HG03025 (cell line): Measurements from ENCODE around the gene GPR89A.
"Not testable (repeated sequence)": the region's sequence is repeated elsewhere in the genome, so short reads cannot be mapped to it uniquely, and the experiment has no call there.

Experiments used
- ATAC-seq: cut with Tn5 transposase; IDR thresholded peaks from one replicate; pipeline ENCODE4 v1.9.1; 2021; ENCODE audit warnings: mild to moderate bottlenecking, moderate library complexity; ENCODE audit not compliant: unreplicated experiment, low FRiP score

GPR89A gene

DNA sequence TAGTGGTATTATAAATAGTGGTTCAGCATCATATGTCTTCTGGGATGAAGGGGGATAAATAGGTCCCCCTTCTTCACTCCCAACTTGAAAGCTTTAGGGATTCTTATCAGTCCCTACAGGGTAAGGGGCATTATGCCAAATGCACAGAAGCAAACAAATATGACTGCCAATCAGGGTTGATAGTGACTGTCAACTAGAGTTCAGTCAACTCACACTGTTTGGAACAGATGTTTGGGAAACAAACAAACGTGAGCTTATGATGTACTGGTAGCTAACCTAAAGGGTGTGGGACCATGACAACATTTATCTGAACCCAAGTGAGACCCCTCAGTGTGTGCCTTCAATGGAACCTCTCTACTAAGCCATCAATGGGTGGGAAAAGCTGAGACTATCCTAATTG is 65.4 kb downstream of the GPR89A start:
- ATAC-seq, result not testable (repeated sequence)

- ATAC-seq, result not testable (repeated sequence)
Measured at GRCh38 chr1:145684858-145685257, 77.1 kb downstream of the GPR89A start.

GRCh38 chr1:145686078-145686477 is 78.3 kb downstream of the GPR89A start:
- ATAC-seq, result not testable (repeated sequence)

GRCh38 chr1:145688328-145688727 is 80.5 kb downstream of the GPR89A start:
- no peak for ATAC-seq

GRCh38 chr1:145688924-145689323 is 81.1 kb downstream of the GPR89A start:
- ATAC-seq, result no peak

GRCh38 chr1:145689922-145690321 is 82.1 kb downstream of the GPR89A start:
- no peak for ATAC-seq

- ATAC-seq, result no peak
Measured at GRCh38 chr1:145690587-145691558, 83.1 kb downstream of the GPR89A start.

GRCh38 chr1:145692785-145693443 is 85.1 kb downstream of the GPR89A start:
- no peak for ATAC-seq

DNA sequence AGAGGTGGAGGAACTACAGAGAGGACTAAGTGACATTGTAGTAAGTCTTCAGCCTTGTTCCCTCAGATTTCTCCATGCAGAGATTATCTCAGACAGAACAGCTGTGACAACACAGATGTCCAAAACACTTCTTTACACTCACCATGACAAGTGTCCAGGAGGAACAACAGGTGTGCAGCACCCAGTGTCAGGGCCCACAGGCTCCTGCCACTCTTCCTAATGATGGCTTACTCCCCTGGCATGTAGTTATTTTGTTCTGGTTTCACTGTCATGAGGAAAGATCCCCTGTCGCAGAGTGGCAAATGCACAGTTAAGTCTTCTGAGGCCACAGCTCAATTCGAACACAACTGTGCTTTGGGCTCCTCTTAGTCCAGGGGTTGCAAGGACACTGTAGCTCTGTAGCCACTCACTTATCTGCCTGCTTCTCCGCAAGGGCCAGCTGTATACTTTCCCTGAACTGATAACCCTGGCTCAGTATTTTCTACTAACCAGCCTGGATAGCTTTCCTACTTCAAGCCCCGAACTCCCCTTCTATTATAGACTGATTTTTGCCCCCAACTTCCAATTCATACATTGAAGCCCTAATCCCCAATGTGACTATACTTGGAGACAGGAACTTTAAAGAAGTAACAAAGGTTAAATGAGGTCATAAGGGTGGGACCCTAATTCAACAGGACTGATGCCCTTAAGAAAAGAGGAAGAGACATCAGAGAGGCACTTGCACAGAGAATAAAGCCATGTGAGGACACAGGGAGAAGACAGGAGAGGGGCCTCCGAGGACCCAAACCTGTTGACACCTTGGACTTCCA is 88.2 kb downstream of the GPR89A start:
- ATAC-seq, result no peak

GRCh38 chr1:145696630-145696960 is 88.8 kb downstream of the GPR89A start:
- ATAC-seq, result no peak

- ATAC-seq, result no peak
Measured at GRCh38 chr1:145701306-145701862, 93.6 kb downstream of the GPR89A start.

DNA sequence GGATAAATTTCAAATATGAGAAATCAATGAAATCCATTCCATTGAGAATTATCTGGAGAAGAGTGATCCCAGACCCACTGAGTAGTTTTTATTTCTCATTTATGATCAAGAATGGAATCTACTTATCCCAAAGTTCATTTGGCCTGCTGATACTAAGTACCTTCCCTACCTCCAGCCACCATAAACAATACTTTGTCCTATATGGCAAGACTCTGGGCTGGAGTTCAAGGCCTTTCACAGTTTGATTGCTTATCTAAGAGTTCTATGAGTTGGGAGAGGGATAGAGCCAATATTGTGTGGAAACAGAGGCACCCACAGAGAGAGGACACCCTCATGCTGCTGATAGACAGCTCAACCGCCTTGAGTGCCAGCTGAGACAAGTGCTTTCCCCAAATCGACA is 94.3 kb downstream of the GPR89A start:
- ATAC-seq, result no peak

DNA sequence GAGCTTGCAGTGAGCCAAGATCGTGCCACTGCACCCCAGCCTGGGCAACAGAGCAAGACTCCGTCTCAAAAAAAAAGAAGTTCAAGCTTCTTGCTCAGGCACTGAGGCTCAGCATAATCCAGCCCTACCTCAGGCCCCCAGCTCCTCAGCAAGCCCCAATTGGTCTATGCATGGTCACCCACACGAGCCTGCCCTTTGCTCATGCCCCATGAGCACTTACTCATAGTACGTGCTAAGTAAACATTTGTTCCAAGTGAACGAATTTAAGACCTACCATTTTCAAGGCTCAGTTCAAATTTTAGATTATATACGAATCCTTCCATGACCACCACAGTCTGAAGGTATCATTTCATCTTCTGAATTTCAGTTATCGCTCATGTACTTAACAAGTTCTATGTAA is 95.0 kb downstream of the GPR89A start:
- ATAC-seq, result no peak

DNA sequence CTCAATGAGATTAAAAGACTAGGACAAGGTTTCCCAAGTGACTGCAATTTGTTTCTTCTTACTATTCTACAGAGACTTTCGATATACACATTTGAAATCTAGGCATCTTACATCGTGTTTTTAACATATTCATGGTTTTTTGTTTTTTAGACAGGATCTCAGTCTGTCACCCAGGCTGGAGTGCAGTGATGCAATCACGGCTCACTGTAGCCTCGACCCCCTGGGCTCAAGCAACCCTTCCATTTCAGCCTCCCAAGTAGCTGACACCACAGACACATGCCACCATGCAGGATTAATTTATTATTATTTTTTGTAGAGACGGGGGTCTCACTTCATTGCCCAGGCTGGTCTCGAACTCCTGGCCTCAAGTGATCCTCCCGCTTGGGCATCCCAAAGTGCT is 97.8 kb downstream of the GPR89A start:
- no peak for ATAC-seq

GRCh38 chr1:145706086-145706664 is 98.4 kb downstream of the GPR89A start:
- no peak for ATAC-seq

DNA sequence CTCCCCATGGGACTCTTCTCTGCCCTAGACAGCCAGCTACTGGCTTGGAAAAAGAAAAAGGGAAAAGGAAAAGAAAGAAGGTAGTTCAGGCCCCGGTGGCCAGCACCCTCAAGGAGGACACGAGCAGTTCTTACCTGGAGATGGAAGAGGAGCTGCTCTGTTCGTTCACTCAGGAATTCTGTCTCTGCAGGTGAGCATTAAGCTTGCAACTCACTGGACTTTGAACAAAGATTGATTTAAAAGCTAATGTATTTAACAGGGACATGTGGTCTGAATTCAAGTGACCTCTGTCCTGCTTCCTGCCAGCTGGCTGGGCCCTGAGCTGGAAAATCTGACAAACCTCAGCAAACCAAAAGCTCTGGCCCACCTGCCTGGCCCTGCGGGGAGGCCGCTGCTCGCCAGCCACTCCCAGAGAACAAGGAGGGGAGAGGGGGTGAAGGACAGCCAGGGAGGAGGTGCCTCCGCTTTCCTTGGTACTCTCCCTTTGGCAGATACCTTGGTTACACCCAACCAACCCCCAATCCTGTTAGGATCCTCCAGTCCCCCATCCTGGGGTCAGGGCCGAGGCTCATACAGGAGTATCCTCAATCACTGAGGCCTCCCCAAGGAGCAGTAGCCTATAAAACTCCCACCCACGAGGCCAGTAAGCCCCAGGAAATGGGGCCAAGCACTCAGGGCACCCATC is 99.5 kb downstream of the GPR89A start, which contains the start of gene PDZK1:
PDZK1 (minus strand) TSS at position 186 of the 685 bp plus-strand sequence. CDS start 19,347 bp downstream, outside the sequence.
- ATAC-seq, result no peak

DNA sequence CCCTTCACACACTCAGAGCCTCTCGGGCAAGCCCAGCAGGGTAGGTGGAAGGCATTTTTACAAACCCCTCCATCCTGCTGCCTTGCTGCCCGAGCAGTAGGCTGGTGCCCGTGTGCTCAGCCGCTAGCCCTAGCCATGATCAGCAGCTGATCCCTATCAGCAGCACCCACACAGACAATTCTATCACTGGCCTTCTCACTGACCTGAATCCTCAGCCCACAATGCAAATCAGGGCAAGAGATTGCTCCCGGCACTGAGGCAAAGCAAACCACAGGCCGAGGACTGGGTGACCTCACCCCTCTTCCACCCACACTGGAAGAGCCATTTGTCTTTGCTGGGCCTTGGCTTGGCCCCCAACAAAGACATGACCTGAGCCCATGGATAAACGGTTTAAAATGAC is 100.3 kb downstream of the GPR89A start:
- ATAC-seq, result no peak

- no peak for ATAC-seq
Measured at GRCh38 chr1:145710291-145711027, 102.7 kb downstream of the GPR89A start.

DNA sequence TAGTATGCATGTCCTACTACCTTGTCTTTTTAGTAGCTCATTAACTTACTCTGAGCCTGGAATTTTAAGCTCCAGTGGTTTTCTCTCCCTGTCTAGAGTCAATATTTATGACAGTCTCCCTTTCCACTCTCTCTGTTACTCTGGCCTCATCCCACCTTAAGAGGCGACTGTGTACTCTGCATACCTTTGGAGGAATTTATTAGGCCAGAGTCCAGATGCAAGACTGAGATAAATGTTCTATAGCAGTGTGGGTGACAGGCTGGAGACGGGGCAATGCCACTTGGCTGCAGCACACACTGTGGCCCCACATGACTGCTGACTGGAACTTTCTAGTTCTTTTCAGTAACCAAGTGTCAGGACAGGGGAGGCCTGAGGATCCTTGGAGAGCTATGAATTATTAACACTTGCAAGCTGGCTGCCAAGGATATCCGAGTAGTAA is 103.4 kb downstream of the GPR89A start:
- ATAC-seq, result no peak
